22Rv1 (cell line): Measurements from ENCODE around the gene UEVLD.

Experiments used
- H3K27ac ChIP-seq: fragments of 450-650 bp; 2 replicates; pipeline ENCODE4 v1.5.1; 2017
- CTCF ChIP-seq: fragments of 450-650 bp; IDR thresholded peaks from 2 replicates; pipeline ENCODE4 v1.5.1; 2017; ENCODE audit warnings: mild to moderate bottlenecking
- ZFX ChIP-seq: fragments of 450-650 bp; IDR thresholded peaks from 2 replicates; pipeline ENCODE4 v1.6.1; 2017; ENCODE audit warnings: antibody characterized with exemption, borderline replicate concordance

The UEVLD gene

GRCh38 chr11:18618342-18619025 lies 29.9 kb upstream of the UEVLD start:
- TF ChIP-seq ZFX, result no peak
- H3K27ac ChIP-seq, result no peak overlapping the region

GRCh38 chr11:18617688-18618341 lies 29.3 kb upstream of the UEVLD start:
- H3K27ac ChIP-seq, result no peak overlapping the region
- TF ChIP-seq ZFX (no peak), CTCF (no peak)

- TF ChIP-seq ZFX (no peak), CTCF (no peak)
- H3K27ac ChIP-seq, result no peak overlapping the region
Measured at GRCh38 chr11:18615628-18616392, 27.3 kb upstream of the UEVLD start.

GRCh38 chr11:18614667-18615066 lies 26.1 kb upstream of the UEVLD start:
- H3K27ac ChIP-seq, result no peak overlapping the region
- TF ChIP-seq ZFX (no peak), CTCF (no peak)

- TF ChIP-seq ZFX (no peak), CTCF (no peak)
- no peak overlapping the region for H3K27ac ChIP-seq
Measured at GRCh38 chr11:18612394-18612793, 23.9 kb upstream of the UEVLD start.

GRCh38 chr11:18611196-18611595 lies 22.7 kb upstream of the UEVLD start:
- no peak for TF ChIP-seq CTCF
- TF ChIP-seq ZFX, result no peak
- no peak overlapping the region for H3K27ac ChIP-seq

GRCh38 chr11:18608376-18608775 lies 19.8 kb upstream of the UEVLD start:
- TF ChIP-seq ZFX (no peak), CTCF (no peak)

More at GRCh38 chr11:18608376-18608775, 19.8 kb upstream of the UEVLD start:
- H3K27ac ChIP-seq, result no peak overlapping the region
